ENCODE results near the gene GRIK4. TPM values are rescaled to one million over a fixed set of nuclear protein-coding genes. Genes with fewer than 3 reads are reported as not detected.

Gene GRIK4
- total and polyA plus RNA-seq, 2 experiments from 2014 or later, result 0.28 to 0.45 TPM

DNA sequence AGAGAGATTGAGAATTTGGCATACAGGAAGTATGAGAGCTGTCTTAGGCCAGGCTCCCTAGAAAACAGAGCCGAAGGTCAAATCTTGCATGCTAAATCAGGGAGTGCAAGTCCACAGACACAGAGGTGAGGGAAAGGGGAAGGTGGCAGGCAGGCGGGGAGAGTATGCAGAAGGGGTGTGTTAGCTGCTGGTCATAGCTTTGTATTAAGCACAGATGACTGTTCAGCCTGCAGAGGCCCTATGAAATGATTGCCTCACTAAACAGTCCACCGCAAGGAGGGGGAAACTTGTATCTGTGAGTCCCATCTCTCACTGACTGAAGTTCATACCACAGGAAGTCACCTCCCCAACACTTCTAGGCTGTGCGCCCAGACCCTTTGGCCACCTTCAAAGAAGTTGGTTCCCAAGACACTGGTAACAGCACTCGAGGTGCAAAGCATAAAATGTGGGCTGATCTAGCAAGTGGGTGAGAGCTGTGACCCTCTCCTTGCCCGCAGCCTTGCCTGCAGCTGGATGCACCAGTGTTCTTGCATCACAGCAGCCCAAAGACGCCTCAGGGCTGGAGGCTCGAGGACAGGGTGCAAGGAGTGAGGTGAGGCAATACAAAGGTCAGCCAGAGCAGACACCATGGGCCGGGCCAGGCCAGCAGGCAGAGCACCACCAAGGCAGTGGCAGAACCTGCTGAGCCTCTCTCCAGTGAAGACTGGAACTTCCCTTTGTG, 397.1 kb downstream of the GRIK4 start:
- H3K4me3 ChIP-seq, result no peak overlapping the region
- no peaks in the 10 kb centered on the region for H3K27me3 ChIP-seq
- DNase-seq (ENCODE audit: low read depth in 1 of 2, low spot score in 1 of 2), result peak in 1 of 2 donors; percentile 7
- no peaks in the 10 kb centered on the region for H3K4me1 ChIP-seq (ENCODE audit: low read depth)
- H3K27ac ChIP-seq, result no peak overlapping the region
- no peaks in the 10 kb centered on the region for H3K36me3 ChIP-seq
- TF ChIP-seq, protein P1, sequence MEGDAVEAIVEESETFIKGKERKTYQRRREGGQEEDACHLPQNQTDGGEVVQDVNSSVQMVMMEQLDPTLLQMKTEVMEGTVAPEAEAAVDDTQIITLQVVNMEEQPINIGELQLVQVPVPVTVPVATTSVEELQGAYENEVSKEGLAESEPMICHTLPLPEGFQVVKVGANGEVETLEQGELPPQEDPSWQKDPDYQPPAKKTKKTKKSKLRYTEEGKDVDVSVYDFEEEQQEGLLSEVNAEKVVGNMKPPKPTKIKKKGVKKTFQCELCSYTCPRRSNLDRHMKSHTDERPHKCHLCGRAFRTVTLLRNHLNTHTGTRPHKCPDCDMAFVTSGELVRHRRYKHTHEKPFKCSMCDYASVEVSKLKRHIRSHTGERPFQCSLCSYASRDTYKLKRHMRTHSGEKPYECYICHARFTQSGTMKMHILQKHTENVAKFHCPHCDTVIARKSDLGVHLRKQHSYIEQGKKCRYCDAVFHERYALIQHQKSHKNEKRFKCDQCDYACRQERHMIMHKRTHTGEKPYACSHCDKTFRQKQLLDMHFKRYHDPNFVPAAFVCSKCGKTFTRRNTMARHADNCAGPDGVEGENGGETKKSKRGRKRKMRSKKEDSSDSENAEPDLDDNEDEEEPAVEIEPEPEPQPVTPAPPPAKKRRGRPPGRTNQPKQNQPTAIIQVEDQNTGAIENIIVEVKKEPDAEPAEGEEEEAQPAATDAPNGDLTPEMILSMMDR (IDR thresholded peaks at IDR 0.05; ENCODE audit: low read depth, low read length), result no peak
- H3K9me3 ChIP-seq (ENCODE audit: low read depth), result no peaks in the 10 kb centered on the region

GRCh38 chr11:120909676-120910416, 398.3 kb downstream of the GRIK4 start:
- no peaks in the 10 kb centered on the region for H3K36me3 ChIP-seq
- H3K4me3 ChIP-seq, result no peak overlapping the region
- no peak overlapping the region for H3K27ac ChIP-seq
- H3K4me1 ChIP-seq (ENCODE audit: low read depth), result no peaks in the 10 kb centered on the region
- H3K27me3 ChIP-seq, result peaks cover 2% of the 10 kb centered on the region
- no peaks in the 10 kb centered on the region for H3K9me3 ChIP-seq (ENCODE audit: low read depth)
- TF ChIP-seq, protein P1 (IDR thresholded peaks at IDR 0.05; ENCODE audit: low read depth, low read length), result no peak
- no peak for DNase-seq (ENCODE audit: low read depth in 1 of 2, low spot score in 1 of 2)

- Histone ChIP-seq H3K36me3 (no peaks in the 10 kb centered on the region), H3K4me1 (ENCODE audit: low read depth) (no peaks in the 10 kb centered on the region), H3K27ac (no peak overlapping the region), H3K9me3 (ENCODE audit: low read depth) (no peaks in the 10 kb centered on the region), H3K4me3 (no peak overlapping the region), H3K27me3 (peaks cover 8% of the 10 kb centered on the region)
- TF ChIP-seq, protein P1 (IDR thresholded peaks at IDR 0.05; ENCODE audit: low read depth, low read length), result no peak
- no peak for DNase-seq (ENCODE audit: low read depth in 1 of 2, low spot score in 1 of 2)
Observed at GRCh38 chr11:120911943-120912342, 400.4 kb downstream of the GRIK4 start.

- DNase-seq (ENCODE audit: low read depth in 1 of 2, low spot score in 1 of 2), result peak; percentile 57 to 65
- no peaks in the 10 kb centered on the region for H3K4me1 ChIP-seq (ENCODE audit: low read depth)
- H3K36me3 ChIP-seq, result no peaks in the 10 kb centered on the region
- no peak overlapping the region for H3K4me3 ChIP-seq
- H3K27me3 ChIP-seq, result peaks cover 8% of the 10 kb centered on the region
- TF ChIP-seq, protein P1 (IDR thresholded peaks at IDR 0.05; ENCODE audit: low read depth, low read length), result peak; percentile 55
- no peaks in the 10 kb centered on the region for H3K9me3 ChIP-seq (ENCODE audit: low read depth)
- no peak overlapping the region for H3K27ac ChIP-seq
Observed at GRCh38 chr11:120912504-120912903, 401.0 kb downstream of the GRIK4 start.

- H3K36me3 ChIP-seq, result no peaks in the 10 kb centered on the region
- H3K4me1 ChIP-seq (ENCODE audit: low read depth), result no peaks in the 10 kb centered on the region
- no peak for DNase-seq (ENCODE audit: low read depth in 1 of 2, low spot score in 1 of 2)
- TF ChIP-seq, protein P1 (IDR thresholded peaks at IDR 0.05; ENCODE audit: low read depth, low read length), result no peak
- H3K27me3 ChIP-seq, result peaks cover 10% of the 10 kb centered on the region
- no peaks in the 10 kb centered on the region for H3K9me3 ChIP-seq (ENCODE audit: low read depth)
- H3K4me3 ChIP-seq, result no peak overlapping the region
- no peak overlapping the region for H3K27ac ChIP-seq
Observed at GRCh38 chr11:120912915-120913314, 401.4 kb downstream of the GRIK4 start.
